GM23248 (cell line): Measurements from ENCODE around the gene ANO2.

Experiments used
- EZH2 ChIP-seq: fragments of 200-600 bp; sonication (generic); IDR thresholded peaks from 2 replicates; pipeline ENCODE4 v1.6.1; 2018; ENCODE audit warnings: antibody characterized with exemption, mild to moderate bottlenecking; ENCODE audit not compliant: insufficient read depth, poor library complexity, severe bottlenecking
- EZH2phosphoT487 ChIP-seq: fragments of 200-600 bp; sonication (generic); IDR thresholded peaks from 2 replicates; pipeline ENCODE4 v1.6.1; 2018; ENCODE audit warnings: antibody characterized with exemption, moderate library complexity, mild to moderate bottlenecking, low read depth; ENCODE audit not compliant: insufficient read depth

- TF ChIP-seq EZH2, result no peak
- TF ChIP-seq EZH2phosphoT487, result no peak
These were observed 289.9 kb downstream of the ANO2 start for GRCh38 chr12:5655120-5655519.
